ENCODE measurements around the gene LPIN1.
A peak's percentile ranks its signal among the peaks of the same experiment; 100 is the strongest.

LPIN1 gene

GRCh38 chr2:11781602-11782001 is 35.2 kb downstream of the LPIN1 start:
- no peak for DNase-seq (ENCODE audit: low read depth in 1 of 2, low spot score in 1 of 2)

DNA sequence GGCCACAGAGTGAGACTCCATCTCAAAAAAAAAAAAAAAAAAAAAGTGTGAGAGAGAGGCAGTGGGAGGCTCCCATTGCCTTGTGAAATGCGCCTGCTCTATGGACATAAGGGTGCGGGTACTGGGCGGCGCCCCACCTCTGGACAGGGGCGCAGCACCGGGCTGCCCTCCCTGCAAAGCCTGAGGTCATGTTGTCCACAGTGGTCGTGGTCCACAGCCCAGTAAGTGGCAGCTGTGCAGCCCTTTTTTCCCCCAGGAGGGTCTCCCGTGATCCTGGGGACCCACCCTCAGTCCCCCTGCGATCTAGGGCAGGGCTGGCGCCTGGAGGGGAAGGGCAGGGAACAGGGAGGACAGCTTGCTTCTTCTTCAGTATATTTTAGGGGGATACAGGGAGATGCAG is 37.8 kb downstream of the LPIN1 start:
- DNase-seq (ENCODE audit: low read depth in 1 of 2, low spot score in 1 of 2): no peak

DNA sequence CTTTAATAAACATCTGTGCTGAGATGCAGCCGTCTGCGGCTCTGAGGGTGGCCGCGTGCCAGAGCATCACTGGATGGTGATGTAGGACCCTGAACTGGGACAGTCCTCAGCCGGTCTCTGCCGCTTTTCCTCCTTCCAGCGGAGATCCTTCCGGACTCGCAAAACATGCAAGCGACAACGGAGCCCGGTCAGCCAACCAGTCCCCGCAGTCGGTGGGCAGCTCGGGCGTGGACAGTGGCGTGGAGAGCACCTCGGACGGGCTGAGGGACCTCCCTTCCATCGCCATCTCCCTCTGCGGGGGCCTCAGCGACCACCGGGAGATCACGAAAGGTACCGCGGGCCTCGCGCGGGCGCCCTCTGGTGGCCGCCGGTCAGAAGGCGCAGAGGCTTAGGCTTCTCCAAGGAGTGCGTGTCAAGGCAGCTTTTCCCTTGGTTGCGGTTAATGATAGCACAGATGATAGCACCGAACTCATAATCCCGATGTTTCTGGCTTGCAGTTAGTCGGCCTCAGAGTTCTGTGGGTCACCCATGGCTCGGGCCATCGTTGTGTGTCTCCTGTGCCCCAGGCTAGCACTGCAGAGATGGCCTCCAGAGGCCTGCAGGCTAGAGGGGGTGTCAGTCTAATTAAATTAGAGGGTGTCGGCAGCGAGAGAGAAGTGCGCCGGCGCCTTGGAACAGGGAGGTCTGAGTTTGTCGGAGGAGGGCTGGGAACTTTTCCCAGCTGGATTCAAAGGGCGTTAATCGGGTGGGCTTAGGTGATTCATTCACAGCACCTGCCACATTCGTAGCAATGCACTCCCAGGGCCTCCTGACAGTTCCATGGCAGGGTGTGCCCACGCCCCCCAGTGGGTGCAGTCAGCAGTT is 38.5 kb downstream of the LPIN1 start:
- DNase-seq (ENCODE audit: low read depth in 1 of 2, low spot score in 1 of 2): peak; percentile 17 to 24

DNA sequence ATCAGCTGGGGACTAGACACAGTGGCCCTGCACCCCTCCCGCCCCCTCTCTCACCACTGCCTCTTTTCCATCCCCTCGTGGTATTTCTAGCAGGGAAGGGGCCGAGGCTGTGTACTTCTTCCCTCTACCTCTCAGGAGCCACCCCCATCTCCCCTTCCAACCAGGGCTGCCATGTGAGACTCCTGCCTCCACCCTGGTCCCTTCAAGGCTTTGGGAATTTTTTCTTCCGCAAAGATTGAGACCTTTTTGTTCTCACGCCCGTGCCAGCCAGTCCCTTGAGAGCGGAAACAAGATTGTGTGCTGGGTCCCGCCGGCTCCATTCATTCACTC is 39.1 kb downstream of the LPIN1 start:
- no peak for DNase-seq (ENCODE audit: low read depth in 1 of 2, low spot score in 1 of 2)

GRCh38 chr2:11786191-11786590 is 39.8 kb downstream of the LPIN1 start:
- no peak for DNase-seq (ENCODE audit: low read depth in 1 of 2, low spot score in 1 of 2)

DNA sequence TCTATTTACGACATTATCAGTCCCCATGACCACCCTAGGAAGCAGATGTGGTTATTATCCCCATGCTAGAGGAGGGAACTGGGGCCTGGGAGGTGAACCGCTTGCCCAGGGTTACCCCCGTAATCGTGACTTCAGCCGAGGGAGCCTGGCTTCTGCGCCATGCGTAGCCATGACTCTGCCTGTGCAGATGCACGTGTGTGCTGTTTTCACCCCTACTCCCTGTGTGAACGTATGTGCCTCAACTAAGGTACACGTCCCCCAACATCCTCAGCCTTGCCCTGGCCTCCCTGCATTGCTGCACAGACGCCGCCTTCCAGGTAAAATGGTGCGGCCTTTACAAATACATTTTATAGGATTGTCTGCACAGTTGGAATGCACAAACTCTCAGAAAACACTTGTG is 40.2 kb downstream of the LPIN1 start:
- DNase-seq (ENCODE audit: low read depth in 1 of 2, low spot score in 1 of 2): no peak

DNA sequence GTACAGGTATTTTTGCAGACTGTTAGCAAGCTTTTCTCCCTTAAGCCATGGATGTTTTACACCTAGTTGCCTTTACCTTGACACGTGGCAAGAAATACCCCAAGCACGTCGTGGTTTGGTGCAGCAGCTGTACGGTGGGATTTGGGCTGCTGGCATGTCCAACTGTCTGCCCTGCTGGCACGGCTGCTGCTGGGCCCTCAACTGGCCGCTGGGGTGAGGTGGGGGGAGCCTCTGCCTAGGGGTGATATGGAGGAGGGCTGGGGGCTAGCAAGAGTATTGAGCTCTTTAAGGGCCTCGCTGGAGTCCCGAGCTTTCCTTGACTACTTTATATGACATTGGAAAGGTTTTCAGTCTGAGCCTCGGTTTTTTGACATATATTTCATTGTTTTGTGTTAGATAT is 41.6 kb downstream of the LPIN1 start:
- DNase-seq (ENCODE audit: low read depth in 1 of 2, low spot score in 1 of 2): no peak

DNA sequence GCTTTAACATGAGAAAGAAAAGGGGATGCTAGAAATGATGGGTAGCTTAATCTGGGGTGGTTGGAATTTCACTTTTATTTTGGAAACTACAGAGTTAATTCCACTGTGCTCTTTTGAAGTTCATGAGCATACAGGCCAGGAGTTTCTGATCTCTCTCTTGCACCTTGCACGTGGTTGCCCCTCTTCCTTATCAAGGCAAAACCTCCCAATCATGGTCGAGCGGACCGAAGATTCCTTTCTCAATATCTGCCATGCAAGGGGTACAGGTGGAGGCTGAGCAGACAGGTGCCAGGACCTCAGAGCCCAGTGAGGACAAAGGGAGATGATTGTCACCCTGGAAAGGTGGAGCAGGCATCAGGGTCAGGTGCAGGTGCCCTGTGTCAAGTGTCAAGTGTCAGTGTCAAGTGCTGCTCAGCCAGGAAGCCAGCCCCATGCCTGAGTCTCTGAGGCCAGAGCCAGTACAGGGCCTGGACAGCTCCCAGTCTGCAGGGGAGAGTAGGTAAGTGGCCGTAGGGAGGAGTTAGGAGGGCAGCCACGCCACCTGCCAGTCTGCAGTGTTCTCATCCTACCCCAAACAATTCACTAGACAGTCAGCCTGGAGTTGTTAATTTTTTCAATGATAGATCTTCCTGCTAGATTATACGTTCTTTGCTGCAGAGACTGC is 42.2 kb downstream of the LPIN1 start:
- no peak for DNase-seq (ENCODE audit: low read depth in 1 of 2, low spot score in 1 of 2)

- no peak for DNase-seq (ENCODE audit: low read depth in 1 of 2, low spot score in 1 of 2)
These were observed 42.8 kb downstream of the LPIN1 start for GRCh38 chr2:11789243-11789642.

DNA sequence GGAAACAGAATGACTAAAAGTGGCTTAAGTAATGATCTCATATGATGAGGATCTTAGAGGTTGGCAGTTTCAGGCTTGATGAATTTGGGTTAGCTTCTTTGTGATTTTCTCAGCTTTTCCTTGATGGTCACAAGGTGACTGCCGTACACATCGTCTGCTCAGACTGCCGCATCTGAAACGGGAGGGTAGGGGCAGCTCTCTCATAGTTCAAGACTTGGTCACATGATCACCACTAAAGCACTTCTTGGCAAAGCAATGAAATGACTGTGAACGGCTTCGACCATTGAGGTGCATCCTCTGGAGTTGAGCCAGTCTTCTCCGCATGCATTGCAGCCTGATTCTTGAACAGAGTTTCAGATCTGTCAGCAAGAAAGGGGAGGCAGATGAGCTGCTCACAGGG is 43.8 kb downstream of the LPIN1 start:
- no peak for DNase-seq (ENCODE audit: low read depth in 1 of 2, low spot score in 1 of 2)

GRCh38 chr2:11795590-11795989 is 49.2 kb downstream of the LPIN1 start:
- no peak for DNase-seq (ENCODE audit: low read depth in 1 of 2, low spot score in 1 of 2)

- DNase-seq (ENCODE audit: low read depth in 1 of 2, low spot score in 1 of 2): no peak
These were observed 50.0 kb downstream of the LPIN1 start for GRCh38 chr2:11796190-11797171.

GRCh38 chr2:11797846-11798245 is 51.4 kb downstream of the LPIN1 start:
- DNase-seq (ENCODE audit: low read depth in 1 of 2, low spot score in 1 of 2): no peak

DNA sequence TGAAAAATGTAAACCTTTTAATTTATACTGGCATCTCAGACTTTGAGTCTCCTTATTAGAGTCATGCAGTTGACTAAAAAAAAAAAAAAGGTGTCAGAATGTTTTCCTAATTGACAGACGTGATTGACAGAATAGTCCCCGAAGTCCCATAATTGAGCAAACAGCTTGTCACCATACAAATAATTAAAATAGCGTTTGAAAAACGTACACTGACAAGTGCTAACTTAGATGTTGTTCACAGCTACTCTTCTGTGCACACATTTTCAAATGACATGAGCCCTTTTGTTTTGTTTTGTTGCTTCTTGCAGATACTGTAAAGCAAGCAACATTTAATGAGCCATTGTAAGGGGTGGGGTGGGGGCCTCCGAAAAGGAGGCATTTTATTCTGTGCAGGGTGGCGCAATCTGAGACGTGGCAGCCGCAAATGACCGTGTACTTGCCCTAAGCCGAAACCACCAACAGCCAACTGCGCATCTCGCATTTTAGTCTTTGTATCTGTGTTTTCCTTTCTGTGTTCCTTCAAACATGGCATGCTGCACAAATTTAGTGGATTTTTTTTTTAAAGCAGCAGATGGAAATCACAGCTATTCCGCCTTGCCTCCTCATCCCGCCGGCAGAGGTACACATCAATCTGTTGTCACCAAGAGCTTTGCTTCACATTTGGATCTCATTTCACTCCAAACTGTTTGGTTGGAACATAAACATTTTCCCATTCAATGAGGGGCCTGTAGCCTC is 52.4 kb downstream of the LPIN1 start:
- DNase-seq (ENCODE audit: low read depth in 1 of 2, low spot score in 1 of 2): no peak

GRCh38 chr2:11799826-11800225 is 53.4 kb downstream of the LPIN1 start:
- no peak for DNase-seq (ENCODE audit: low read depth in 1 of 2, low spot score in 1 of 2)

GRCh38 chr2:11802782-11803191 is 56.4 kb downstream of the LPIN1 start:
- DNase-seq (ENCODE audit: low read depth in 1 of 2, low spot score in 1 of 2): no peak

DNA sequence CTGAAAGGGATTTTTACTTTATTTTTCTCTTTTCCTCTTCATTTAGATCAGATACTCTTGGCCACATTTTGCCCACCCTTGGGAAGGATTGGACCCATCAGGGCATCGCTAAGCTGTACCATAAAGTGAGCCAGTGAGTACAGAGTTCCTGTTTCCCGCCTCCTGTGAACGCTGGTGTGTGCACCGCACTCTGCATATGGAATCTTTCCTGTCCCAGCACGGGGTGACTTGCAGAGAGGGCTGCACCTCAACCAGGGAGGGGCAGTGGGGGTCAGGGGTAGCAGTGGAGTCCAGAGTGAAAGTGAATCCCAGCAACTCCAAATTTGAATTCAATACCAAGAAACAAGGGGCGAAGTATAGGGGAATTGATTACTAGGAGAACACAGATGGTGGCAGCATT is 58.6 kb downstream of the LPIN1 start:
- no peak for DNase-seq (ENCODE audit: low read depth in 1 of 2, low spot score in 1 of 2)

DNA sequence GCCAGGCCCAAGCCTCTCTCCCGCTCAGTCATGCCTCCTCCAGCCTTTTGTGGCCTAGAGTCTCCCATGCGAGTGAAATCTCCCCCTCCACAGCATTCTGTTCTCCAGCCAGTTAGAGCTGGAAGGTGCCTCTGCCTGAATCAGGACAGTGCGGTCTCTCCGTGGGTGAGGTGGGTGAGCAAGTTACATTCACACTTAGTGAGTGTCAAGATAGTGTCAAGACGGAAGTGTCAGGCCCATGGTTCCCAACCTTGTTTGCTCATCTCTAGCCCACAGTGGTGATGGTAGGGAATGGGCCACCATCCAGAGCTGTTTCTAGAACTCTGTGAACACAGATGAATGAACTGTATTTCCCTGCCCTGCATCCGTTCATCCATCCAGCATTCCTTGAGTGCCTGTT is 59.5 kb downstream of the LPIN1 start:
- DNase-seq (ENCODE audit: low read depth in 1 of 2, low spot score in 1 of 2): no peak

GRCh38 chr2:11807156-11808015 is 61.0 kb downstream of the LPIN1 start:
- no peak for DNase-seq (ENCODE audit: low read depth in 1 of 2, low spot score in 1 of 2)

DNA sequence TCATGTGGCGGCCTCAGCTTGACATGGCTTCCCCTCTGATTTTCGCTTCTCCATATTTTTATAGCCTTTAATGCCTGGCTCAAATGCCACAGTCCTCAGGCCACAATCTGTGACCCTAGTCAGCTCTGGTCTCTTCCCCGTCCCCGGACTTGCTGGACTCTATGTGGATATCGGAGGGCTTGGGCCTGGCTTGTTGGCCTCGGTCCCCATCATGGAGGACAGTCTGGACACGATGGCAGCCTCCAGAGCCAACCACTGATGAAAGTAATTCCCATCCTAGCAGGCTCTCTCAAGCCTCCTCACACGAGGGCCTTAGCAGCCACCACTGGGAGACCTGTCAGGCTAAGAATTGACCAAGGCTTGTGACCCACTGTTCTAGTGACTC is 61.6 kb downstream of the LPIN1 start:
- DNase-seq (ENCODE audit: low read depth in 1 of 2, low spot score in 1 of 2): no peak

Measured in activated T-helper 1 cell treated with anti-CD3 and anti-CD28 coated beads, Interleukin-2, amount 50 U/mL, for 16 hours (primary cell).